ENCODE data around the gene MMADHC. TPM values are rescaled to one million over a fixed set of nuclear protein-coding genes. Genes with fewer than 3 reads are reported as not detected.

The MMADHC gene
- total and polyA plus RNA-seq, 9 of the 15 experiments (the other 6 are each of a cell fraction or from before 2014, with no cell fraction given), result 187 to 850 (median 271) TPM

DNA sequence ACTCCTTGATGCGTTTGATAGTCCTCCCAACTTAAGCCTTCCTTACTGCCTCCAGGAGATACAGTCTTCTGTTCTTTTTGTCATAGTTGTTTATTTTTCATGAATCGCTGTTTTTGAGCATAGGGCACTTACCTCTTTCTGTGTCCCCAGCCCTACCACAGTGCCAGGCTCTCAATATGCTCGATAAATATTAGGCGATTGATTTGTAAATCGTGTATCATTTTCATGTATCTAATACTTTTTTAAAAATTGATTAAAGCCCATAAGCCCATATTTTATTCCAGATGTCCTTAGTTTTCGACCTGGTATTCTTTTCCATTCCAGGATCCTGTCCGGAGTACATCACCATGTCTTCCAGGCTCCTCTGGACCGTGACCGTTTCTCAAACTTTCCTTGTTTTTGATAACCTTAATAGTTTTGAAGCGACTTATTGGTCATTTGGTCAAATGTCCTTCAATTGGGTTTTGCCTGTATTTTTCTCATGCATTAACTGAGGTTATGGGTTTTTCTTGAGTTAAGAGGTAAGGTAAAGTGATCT is 444 bp upstream of the MMADHC start:
- Histone ChIP-seq H3K9me1 (ENCODE audit: control insufficient read depth, insufficient read depth, low read length) (no peaks in the 10 kb centered on the region), H2AFZ (ENCODE audit: low read depth, low read length) (peak overlapping the region; percentile 87), H3K9me3 (replicated peaks; ENCODE audit: control insufficient read depth, insufficient read depth, low read depth, low read length) (no peaks in the 10 kb centered on the region), H3K27ac (ENCODE audit: extremely low read depth, low read depth, low read length) (peak overlapping the region; percentile 94), H4K20me1 (replicated peaks; ENCODE audit: control insufficient read depth, insufficient read depth, low read length) (no peaks in the 10 kb centered on the region; the same call in 1 of the 2 replicates), H3K27me3 (ENCODE audit: control insufficient read depth in 2 of 2, insufficient read depth in 2 of 2, low read length in 2 of 2) (no peaks in the 10 kb centered on the region), H3K4me1 (replicated peaks in 1 of 2; ENCODE audit: control insufficient read depth in 2 of 2, insufficient read depth in 2 of 2, low read length in 2 of 2) (peaks cover 0 to 10% of the 10 kb centered on the region in 2 experiments; a peak in 2 of 5 replicates), H3K79me2 (ENCODE audit: control insufficient read depth, insufficient read depth, low read length) (peaks cover 46% of the 10 kb centered on the region), H3K36me3 (ENCODE audit: control insufficient read depth, insufficient read depth, low read length) (peaks cover 32% of the 10 kb centered on the region), H3K4me2 (ENCODE audit: insufficient read depth, low read length) (peak overlapping the region; percentile 94), H3K4me3 (peak overlapping the region; percentile 67), H3K9ac (ENCODE audit: insufficient read depth in 1 of 2, low read depth in 2 of 2, low read length in 2 of 2) (peak overlapping the region in 1 of 2 experiments; percentile 97; a peak in 2 of 4 replicates)
- ATAC-seq (peak; percentile 1; the same call in 1 of the 3 replicates), DNase-seq (ENCODE audit: extremely low read depth in 1 of 4, low spot score in 3 of 4) (no peak), FAIRE-seq (no peak)
- BruUV-seq (replicated peaks), result TSS peak; percentile 83
- POLR2A ChIA-PET, result interaction anchor here (0.6 to 2.6 kb wide), 6 partner anchors 11 to 1957 kb away, joined by 3 to 18 read pairs (median 4); no protein-coding TSS in a partner anchor
- intact Hi-C loops (cut with micrococcal nuclease), result no loop called here
- in situ Hi-C loops (cut with MboI), result no loop called here
- CTCF ChIA-PET (ENCODE audit: low intra/inter-chr PET ratio), result no interaction called here
- 41% methylated on average over 10 of the region's 10 CpGs for WGBS (ENCODE audit: insufficient coverage, low coverage, missing lambda C conversion rate)
- peak; percentile 25 for TF ChIP-seq HDAC3 (IDR thresholded peaks at IDR 0.05; ENCODE audit: borderline replicate concordance, partially characterized antibody)
- TF ChIP-seq, protein P1, sequence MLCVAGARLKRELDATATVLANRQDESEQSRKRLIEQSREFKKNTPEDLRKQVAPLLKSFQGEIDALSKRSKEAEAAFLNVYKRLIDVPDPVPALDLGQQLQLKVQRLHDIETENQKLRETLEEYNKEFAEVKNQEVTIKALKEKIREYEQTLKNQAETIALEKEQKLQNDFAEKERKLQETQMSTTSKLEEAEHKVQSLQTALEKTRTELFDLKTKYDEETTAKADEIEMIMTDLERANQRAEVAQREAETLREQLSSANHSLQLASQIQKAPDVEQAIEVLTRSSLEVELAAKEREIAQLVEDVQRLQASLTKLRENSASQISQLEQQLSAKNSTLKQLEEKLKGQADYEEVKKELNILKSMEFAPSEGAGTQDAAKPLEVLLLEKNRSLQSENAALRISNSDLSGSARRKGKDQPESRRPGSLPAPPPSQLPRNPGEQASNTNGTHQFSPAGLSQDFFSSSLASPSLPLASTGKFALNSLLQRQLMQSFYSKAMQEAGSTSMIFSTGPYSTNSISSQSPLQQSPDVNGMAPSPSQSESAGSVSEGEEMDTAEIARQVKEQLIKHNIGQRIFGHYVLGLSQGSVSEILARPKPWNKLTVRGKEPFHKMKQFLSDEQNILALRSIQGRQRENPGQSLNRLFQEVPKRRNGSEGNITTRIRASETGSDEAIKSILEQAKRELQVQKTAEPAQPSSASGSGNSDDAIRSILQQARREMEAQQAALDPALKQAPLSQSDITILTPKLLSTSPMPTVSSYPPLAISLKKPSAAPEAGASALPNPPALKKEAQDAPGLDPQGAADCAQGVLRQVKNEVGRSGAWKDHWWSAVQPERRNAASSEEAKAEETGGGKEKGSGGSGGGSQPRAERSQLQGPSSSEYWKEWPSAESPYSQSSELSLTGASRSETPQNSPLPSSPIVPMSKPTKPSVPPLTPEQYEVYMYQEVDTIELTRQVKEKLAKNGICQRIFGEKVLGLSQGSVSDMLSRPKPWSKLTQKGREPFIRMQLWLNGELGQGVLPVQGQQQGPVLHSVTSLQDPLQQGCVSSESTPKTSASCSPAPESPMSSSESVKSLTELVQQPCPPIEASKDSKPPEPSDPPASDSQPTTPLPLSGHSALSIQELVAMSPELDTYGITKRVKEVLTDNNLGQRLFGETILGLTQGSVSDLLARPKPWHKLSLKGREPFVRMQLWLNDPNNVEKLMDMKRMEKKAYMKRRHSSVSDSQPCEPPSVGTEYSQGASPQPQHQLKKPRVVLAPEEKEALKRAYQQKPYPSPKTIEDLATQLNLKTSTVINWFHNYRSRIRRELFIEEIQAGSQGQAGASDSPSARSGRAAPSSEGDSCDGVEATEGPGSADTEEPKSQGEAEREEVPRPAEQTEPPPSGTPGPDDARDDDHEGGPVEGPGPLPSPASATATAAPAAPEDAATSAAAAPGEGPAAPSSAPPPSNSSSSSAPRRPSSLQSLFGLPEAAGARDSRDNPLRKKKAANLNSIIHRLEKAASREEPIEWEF (CRISPR knock-in tag; IDR thresholded peaks at IDR 0.05), result no peak
- TF ChIP-seq NCOA6 (IDR thresholded peaks at IDR 0.05), result no peak
- TF ChIP-seq PHTF2 (CRISPR knock-in tag; IDR thresholded peaks at IDR 0.05), result no peak
- no peak for TF ChIP-seq TAF1 (IDR thresholded peaks at IDR 0.05; ENCODE audit: control insufficient read depth, extremely low read depth, insufficient read depth, low read length, severe bottlenecking)
- no peak for TF ChIP-seq CAMTA2 (CRISPR knock-in tag; conservative IDR thresholded peaks at IDR 0.05)
- no peak for TF ChIP-seq ZNF717 (CRISPR knock-in tag; IDR thresholded peaks at IDR 0.05)
- TF ChIP-seq STAT5A (IDR thresholded peaks at IDR 0.05; ENCODE audit: borderline replicate concordance, low read length), result no peak
- TF ChIP-seq, protein P2, sequence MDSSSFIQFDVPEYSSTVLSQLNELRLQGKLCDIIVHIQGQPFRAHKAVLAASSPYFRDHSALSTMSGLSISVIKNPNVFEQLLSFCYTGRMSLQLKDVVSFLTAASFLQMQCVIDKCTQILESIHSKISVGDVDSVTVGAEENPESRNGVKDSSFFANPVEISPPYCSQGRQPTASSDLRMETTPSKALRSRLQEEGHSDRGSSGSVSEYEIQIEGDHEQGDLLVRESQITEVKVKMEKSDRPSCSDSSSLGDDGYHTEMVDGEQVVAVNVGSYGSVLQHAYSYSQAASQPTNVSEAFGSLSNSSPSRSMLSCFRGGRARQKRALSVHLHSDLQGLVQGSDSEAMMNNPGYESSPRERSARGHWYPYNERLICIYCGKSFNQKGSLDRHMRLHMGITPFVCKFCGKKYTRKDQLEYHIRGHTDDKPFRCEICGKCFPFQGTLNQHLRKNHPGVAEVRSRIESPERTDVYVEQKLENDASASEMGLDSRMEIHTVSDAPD (CRISPR knock-in tag; IDR thresholded peaks at IDR 0.05), result no peak
- no peak for TF ChIP-seq FOXA1 (IDR thresholded peaks at IDR 0.05; ENCODE audit: borderline replicate concordance)
- no peak for TF ChIP-seq MEIS2 (IDR thresholded peaks at IDR 0.05; ENCODE audit: partially characterized antibody)
- TF ChIP-seq, protein P3, sequence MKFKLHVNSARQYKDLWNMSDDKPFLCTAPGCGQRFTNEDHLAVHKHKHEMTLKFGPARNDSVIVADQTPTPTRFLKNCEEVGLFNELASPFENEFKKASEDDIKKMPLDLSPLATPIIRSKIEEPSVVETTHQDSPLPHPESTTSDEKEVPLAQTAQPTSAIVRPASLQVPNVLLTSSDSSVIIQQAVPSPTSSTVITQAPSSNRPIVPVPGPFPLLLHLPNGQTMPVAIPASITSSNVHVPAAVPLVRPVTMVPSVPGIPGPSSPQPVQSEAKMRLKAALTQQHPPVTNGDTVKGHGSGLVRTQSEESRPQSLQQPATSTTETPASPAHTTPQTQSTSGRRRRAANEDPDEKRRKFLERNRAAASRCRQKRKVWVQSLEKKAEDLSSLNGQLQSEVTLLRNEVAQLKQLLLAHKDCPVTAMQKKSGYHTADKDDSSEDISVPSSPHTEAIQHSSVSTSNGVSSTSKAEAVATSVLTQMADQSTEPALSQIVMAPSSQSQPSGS (CRISPR knock-in tag; IDR thresholded peaks at IDR 0.05), result no peak
- no peak for TF ChIP-seq ETS2 (tag; IDR thresholded peaks at IDR 0.05; ENCODE audit: borderline replicate concordance, poor library complexity, severe bottlenecking)
- TF ChIP-seq OTX1 (CRISPR knock-in tag; IDR thresholded peaks at IDR 0.05), result no peak
- no peak for TF ChIP-seq NFYB (IDR thresholded peaks at IDR 0.05; ENCODE audit: extremely low read depth, insufficient read length)

Data from K562 (cell line).